NOMO-1 treated with DMSO at 0.1 percent for 48 hours (cell line): ENCODE results near the gene PDCD4.
"Not testable (repeated sequence)": the region's sequence is repeated elsewhere in the genome, so short reads cannot be mapped to it uniquely, and the experiment has no call there.

Experiments
- DNase-seq: peaks from one replicate; lab custom pipeline; 2025; ENCODE audit not compliant: unreplicated experiment; lab: John Stamatoyannopoulos, UW

Gene PDCD4

GRCh38 chr10:110880012-110880411 lies 8.3 kb downstream of the PDCD4 start:
- DNase-seq: no peak

- DNase-seq: no peak
Measured at GRCh38 chr10:110881247-110881646, 9.5 kb downstream of the PDCD4 start.

- no peak for DNase-seq
Measured at GRCh38 chr10:110881905-110882304, 10.2 kb downstream of the PDCD4 start.

- no peak for DNase-seq
Measured at GRCh38 chr10:110883924-110884323, 12.2 kb downstream of the PDCD4 start.

- DNase-seq: no peak
Measured at GRCh38 chr10:110885932-110886674, 14.4 kb downstream of the PDCD4 start.

- DNase-seq: no peak
Measured at GRCh38 chr10:110887560-110887959, 15.8 kb downstream of the PDCD4 start.

GRCh38 chr10:110892602-110893288 lies 21.0 kb downstream of the PDCD4 start:
- no peak for DNase-seq

GRCh38 chr10:110893559-110894179 lies 21.9 kb downstream of the PDCD4 start:
- peak; percentile 60 for DNase-seq

- no peak for DNase-seq
Measured at GRCh38 chr10:110897184-110897583, 25.5 kb downstream of the PDCD4 start.

- no peak for DNase-seq
Measured at GRCh38 chr10:110898391-110898790, 26.7 kb downstream of the PDCD4 start.

- DNase-seq: no peak
Measured at GRCh38 chr10:110900983-110901382, 29.3 kb downstream of the PDCD4 start.

GRCh38 chr10:110901954-110902819 lies 30.5 kb downstream of the PDCD4 start:
- no peak for DNase-seq

GRCh38 chr10:110903280-110904278 lies 31.9 kb downstream of the PDCD4 start:
- DNase-seq: no peak

GRCh38 chr10:110910138-110910537 lies 38.4 kb downstream of the PDCD4 start:
- no peak for DNase-seq

- no peak for DNase-seq
Measured at GRCh38 chr10:110912374-110912773, 40.6 kb downstream of the PDCD4 start.

- no peak for DNase-seq
Measured at GRCh38 chr10:110914431-110914830, 42.7 kb downstream of the PDCD4 start.

GRCh38 chr10:110915035-110915434 lies 43.3 kb downstream of the PDCD4 start:
- no peak for DNase-seq

GRCh38 chr10:110915600-110915999 lies 43.9 kb downstream of the PDCD4 start:
- DNase-seq: not testable (repeated sequence)

- no peak for DNase-seq
Measured at GRCh38 chr10:110916554-110917346, 45.0 kb downstream of the PDCD4 start.
